ENCODE measurements around the gene THOC5.
"Not testable (repeated sequence)": the region's sequence is repeated elsewhere in the genome, so short reads cannot be mapped to it uniquely, and the experiment has no call there.

THOC5 gene

DNA sequence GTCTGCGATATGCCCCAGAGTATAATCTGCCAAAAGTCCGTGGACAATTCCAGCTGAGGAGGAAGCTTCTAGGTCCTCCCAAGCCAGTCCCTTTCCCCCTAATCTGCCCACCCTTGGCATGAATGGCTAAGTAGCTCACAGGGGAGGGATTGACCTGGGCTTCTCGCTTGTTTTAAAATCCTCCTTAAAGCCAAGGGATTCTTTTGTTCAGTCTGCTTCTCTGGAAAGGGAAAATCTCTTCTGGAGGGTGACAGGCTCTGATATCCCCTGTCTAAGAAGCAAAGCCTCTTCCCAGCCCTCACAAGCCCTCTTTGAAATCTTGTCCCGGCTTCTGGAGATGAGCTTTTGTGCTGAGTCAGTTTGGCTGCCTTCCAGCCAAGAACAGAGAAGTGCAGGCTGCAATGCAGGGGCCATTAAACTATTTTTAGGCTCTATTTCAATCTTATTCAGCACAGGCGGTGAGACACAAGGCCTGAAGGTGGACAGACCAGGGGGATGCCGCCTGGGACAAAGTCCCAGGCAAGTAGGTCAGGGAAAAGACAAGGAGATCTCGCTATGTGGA lies 49.7 kb downstream of the THOC5 start:
- DNase-seq: no peak

- no peak for DNase-seq
Observed at GRCh38 chr22:29499852-29500251, 53.7 kb downstream of the THOC5 start.

DNA sequence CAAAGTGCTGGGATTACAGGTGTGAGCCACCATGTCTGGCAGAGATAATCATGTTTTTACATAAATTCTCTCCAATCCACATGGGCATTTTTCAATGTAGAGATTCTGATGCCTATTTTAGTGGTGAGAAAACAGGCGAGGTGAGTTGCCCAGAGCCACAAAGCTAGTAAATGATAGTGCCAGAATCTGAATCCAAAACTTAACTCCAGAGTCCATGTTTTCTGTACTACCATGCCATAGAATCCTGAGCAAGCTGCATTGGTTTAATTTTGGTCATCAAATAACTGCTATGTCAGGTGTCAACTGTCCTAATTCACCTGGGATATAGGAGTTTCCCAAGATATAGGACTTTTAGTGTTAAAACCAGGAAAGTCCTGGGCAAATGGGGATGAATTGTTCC lies 59.9 kb downstream of the THOC5 start:
- DNase-seq: no peak

DNA sequence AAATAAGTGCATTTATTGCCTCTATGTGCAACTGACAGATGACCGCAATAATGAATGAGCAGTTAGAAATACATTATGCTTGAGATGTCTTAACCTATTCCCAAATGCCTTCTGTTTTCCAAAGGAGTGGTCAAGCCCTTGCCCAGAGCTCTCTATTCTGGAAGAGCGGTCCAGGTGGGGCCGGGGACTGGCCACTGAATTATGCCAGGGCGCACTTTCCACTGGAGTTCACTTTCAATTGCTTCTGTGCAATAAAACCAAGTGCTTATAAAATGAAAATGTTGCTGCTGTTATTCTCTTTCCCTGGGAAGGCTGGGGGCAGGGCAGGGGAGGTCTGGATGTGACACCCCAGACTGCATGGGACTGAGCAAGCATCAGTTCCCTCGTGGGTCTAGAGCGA lies 62.5 kb downstream of the THOC5 start:
- no peak for DNase-seq

DNA sequence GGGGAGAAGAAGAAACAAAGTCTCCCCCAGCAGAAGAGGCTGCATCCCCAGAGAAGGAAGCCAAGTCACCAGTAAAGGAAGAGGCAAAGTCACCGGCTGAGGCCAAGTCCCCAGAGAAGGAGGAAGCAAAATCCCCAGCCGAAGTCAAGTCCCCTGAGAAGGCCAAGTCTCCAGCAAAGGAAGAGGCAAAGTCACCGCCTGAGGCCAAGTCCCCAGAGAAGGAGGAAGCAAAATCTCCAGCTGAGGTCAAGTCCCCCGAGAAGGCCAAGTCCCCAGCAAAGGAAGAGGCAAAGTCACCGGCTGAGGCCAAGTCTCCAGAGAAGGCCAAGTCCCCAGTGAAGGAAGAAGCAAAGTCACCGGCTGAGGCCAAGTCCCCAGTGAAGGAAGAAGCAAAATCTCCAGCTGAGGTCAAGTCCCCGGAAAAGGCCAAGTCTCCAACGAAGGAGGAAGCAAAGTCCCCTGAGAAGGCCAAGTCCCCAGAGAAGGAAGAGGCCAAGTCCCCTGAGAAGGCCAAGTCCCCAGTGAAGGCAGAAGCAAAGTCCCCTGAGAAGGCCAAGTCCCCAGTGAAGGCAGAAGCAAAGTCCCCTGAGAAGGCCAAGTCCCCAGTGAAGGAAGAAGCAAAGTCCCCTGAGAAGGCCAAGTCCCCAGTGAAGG lies 64.3 kb downstream of the THOC5 start:
- not testable (repeated sequence) for DNase-seq

DNA sequence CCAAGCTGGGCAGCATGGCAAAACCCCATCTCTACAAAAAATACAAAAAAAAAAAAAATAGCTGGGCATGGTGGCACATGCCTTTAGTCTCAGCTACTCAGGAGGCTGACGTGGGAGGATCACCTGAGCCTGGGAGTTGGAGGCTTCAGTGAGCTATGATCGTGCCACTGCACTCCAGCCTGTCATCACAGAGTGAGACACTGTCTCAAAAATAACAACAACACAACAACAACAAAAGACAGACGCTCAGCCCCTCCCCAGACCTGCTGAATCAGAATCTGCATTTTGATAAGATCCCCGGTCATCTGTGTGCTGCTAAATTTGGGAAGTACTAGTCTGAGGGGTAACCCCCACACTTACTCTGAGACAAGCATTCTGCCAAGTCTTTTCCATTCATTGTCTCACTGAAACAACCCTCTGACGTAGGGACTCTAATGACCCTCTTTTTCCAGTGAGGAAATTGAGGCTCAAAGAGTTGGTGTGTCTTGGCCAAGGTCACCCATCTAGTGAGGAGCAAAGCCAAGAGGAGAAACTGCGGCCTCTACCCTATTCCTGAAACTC lies 66.1 kb downstream of the THOC5 start:
- DNase-seq: no peak

- DNase-seq: no peak
Observed at GRCh38 chr22:29485448-29485847, 68.1 kb downstream of the THOC5 start.

DNA sequence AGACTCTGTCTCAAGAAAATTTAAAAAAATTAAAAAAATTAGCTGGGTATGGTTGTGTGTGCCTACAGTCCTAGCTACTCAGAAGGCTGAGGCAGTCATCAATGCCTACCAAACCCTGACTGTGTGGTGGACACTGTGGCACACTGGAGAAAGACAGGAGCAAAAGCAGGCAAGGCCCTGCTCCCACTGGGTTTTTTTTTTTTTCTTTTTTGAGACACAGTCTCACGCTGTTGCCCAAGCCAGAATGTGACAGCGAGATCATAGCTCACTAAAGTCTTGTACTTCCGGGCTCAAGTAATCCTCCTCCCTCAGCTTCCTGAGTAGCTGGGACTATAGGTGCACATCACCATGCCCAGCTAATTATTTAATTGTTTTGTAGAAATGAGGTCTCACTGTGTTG lies 68.9 kb downstream of the THOC5 start:
- DNase-seq: no peak

- DNase-seq: no peak
Observed at GRCh38 chr22:29483254-29483653, 70.3 kb downstream of the THOC5 start.

DNA sequence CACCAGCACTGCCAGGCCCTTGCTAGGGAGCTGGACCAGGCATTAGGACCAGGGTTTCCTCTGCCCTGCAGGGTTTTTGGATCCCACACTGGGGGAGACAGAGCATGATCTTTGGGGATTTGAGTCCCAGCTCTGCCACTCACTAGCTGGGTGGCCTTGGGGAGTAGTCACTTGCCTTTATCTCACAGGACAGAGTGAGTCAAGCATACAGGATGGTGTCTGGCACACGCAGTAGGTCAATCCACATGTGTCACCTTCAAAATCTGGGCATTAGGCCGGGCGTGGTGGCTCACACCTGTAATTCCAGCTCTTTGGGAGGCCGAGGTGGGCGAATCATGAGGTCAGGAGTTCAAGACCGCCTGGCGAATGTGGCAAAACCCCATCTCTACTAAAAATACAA lies 70.8 kb downstream of the THOC5 start:
- no peak for DNase-seq

- no peak for DNase-seq
Observed at GRCh38 chr22:29482253-29482652, 71.3 kb downstream of the THOC5 start.

GRCh38 chr22:29481265-29482000 lies 72.1 kb downstream of the THOC5 start:
- no peak for DNase-seq

GRCh38 chr22:29480512-29481264 lies 72.9 kb downstream of the THOC5 start:
- no peak for DNase-seq

DNA sequence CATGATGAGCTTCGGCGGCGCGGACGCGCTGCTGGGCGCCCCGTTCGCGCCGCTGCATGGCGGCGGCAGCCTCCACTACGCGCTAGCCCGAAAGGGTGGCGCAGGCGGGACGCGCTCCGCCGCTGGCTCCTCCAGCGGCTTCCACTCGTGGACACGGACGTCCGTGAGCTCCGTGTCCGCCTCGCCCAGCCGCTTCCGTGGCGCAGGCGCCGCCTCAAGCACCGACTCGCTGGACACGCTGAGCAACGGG lies 73.4 kb downstream of the THOC5 start:
- DNase-seq: no peak

DNA sequence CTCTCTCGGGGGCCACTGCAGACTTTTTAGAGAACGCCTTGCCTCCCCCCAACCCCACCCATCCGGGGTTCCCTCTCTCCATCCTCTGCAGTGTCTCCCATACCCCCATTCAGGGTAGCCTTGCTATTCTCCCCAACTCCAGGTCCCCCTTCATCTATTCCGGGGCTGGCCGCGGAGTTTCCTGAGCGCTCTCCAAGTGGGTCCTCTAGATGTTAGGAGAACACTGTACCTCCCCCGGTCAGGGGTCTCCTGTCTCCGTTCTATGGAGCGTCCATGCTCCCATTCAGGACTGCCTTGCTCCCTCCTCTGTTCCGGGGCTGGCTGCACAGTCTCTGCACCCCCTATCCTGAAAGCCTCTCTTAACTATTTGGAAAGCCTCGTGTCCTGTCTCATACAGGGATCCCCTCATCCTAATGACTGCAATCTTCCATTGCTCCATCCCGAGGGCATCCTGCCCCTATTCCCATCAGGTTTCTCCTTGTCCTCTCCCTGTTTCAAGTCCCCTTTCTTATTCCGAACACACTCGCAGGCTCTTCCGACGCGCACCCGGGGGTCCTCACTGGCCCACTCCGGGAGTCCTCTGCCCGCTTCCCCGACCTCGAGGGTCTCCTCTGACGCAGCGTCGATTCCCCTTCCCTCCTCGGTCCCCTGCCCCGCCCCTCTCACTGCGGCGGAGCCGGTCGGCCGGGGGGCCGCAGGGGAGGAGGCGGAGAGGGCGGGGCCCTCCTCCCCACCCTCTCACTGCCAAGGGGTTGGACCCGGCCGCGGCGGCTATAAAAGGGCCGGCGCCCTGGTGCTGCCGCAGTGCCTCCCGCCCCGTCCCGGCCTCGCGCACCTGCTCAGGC lies 73.9 kb downstream of the THOC5 start, which contains the start of gene NEFH:
Gene NEFH, plus strand, starts transcription at position 802 of the 845 bp plus-strand sequence. CDS start 45 bp downstream, outside the sequence.
- no peak for DNase-seq

- no peak for DNase-seq
Observed at GRCh38 chr22:29478326-29479276, 75.0 kb downstream of the THOC5 start.

- DNase-seq: no peak
Observed at GRCh38 chr22:29477723-29478318, 75.7 kb downstream of the THOC5 start.

- DNase-seq: no peak
Observed at GRCh38 chr22:29476116-29476515, 77.4 kb downstream of the THOC5 start.

DNA sequence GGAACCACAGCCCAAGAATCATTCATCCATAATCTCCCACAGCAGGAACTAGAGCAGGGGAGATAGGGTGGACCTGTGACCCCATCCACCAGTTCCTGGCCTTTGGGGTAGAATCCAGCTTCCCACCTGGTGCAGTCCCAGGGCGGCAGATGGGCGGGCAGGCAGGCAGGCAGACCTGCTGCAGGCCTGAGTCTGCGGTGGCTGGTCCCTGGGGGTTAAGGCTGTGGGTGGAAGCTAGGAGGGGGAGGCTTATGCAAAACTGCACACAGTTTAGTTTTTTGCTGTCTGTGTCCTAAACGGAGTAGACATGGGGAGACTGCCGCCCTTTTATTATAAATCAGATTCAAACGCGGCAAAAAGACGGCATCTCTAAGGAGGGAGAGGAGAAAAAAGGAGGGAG lies 78.0 kb downstream of the THOC5 start:
- DNase-seq: peak; percentile 26

DNA sequence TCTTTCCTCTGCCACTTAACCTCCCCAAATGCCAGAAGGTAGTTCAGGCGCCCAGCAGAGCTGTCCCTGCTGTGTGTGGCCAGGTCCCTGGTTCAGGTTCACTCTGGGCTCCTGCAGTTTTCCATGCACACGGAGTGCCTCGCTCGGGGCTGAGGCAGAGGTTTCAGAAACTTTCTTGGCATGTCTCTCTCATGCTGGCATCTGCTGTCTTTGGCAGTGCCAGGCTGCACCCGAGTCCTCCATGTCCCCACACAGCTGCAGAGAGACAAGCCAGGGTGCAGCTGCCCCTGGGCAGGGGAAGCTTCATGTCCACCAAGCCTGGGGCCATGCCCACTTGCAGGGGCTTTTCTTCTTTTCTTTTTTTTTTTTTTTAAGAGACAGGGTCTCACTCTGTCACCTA lies 80.6 kb downstream of the THOC5 start:
- no peak for DNase-seq

Measured in NCI-H2107 (cell line).